Activated CD4-positive, alpha-beta T cell treated with anti-CD3 and anti-CD28 coated beads, Interleukin-2, amount 50 U/mL, for 1 hour (primary cell): ENCODE data around the gene CRTAC1.
"Not testable (repeated sequence)": the region's sequence is repeated elsewhere in the genome, so short reads cannot be mapped to it uniquely, and the experiment has no call there.

Source experiments
- DNase-seq: peaks from one replicate; pipeline ENCODE4 v3.0.0-alpha.2; 2020

CRTAC1 gene

GRCh38 chr10:97866524-97867219, 163.7 kb downstream of the CRTAC1 start:
- DNase-seq = no peak

- DNase-seq = no peak
Observed at GRCh38 chr10:97865488-97865887, 164.9 kb downstream of the CRTAC1 start.

GRCh38 chr10:97863808-97864207, 166.6 kb downstream of the CRTAC1 start:
- no peak for DNase-seq

- DNase-seq = no peak
Observed at GRCh38 chr10:97861924-97862323, 168.5 kb downstream of the CRTAC1 start.

- DNase-seq = no peak
Observed at GRCh38 chr10:97861097-97861750, 169.2 kb downstream of the CRTAC1 start.

GRCh38 chr10:97858001-97858439, 172.4 kb downstream of the CRTAC1 start:
- no peak for DNase-seq

- DNase-seq = no peak
Observed at GRCh38 chr10:97854743-97855142, 175.7 kb downstream of the CRTAC1 start.

- no peak for DNase-seq
Observed at GRCh38 chr10:97852840-97853405, 177.5 kb downstream of the CRTAC1 start.

GRCh38 chr10:97852277-97852676, 178.1 kb downstream of the CRTAC1 start:
- no peak for DNase-seq

GRCh38 chr10:97851341-97852001, 178.9 kb downstream of the CRTAC1 start:
- peak; percentile 26 for DNase-seq

- no peak for DNase-seq
Observed at GRCh38 chr10:97850446-97850845, 180.0 kb downstream of the CRTAC1 start.

GRCh38 chr10:97849687-97850402, 180.6 kb downstream of the CRTAC1 start, which contains the start of gene GOLGA7B:
Gene GOLGA7B, plus strand, starts transcription at chr10:97849843. Its CDS starts 461 bp downstream, at chr10:97850304.
- DNase-seq = peak; percentile 59

- no peak for DNase-seq
Observed at GRCh38 chr10:97849103-97849686, 181.2 kb downstream of the CRTAC1 start.

GRCh38 chr10:97844678-97845077, 185.7 kb downstream of the CRTAC1 start:
- no peak for DNase-seq

GRCh38 chr10:97843972-97844371, 186.4 kb downstream of the CRTAC1 start:
- DNase-seq = not testable (repeated sequence)

- no peak for DNase-seq
Observed at GRCh38 chr10:97843281-97843671, 187.1 kb downstream of the CRTAC1 start.

- DNase-seq = no peak
Observed at GRCh38 chr10:97842656-97843280, 187.7 kb downstream of the CRTAC1 start.

GRCh38 chr10:97842114-97842513, 188.3 kb downstream of the CRTAC1 start:
- not testable (repeated sequence) for DNase-seq

- not testable (repeated sequence) for DNase-seq
Observed at GRCh38 chr10:97841166-97841565, 189.3 kb downstream of the CRTAC1 start.

GRCh38 chr10:97838091-97838490, 192.3 kb downstream of the CRTAC1 start:
- no peak for DNase-seq

- no peak for DNase-seq
Observed at GRCh38 chr10:97836446-97836845, 194.0 kb downstream of the CRTAC1 start.

GRCh38 chr10:97831259-97831658, 199.2 kb downstream of the CRTAC1 start:
- DNase-seq = no peak
